H1 (cell line): ENCODE results near the gene CTBP2. TPM values are rescaled to one million over a fixed set of nuclear protein-coding genes. Genes with fewer than 3 reads are reported as not detected.

Source experiments
- ATF3 ChIP-seq: IDR thresholded peaks from 2 replicates; pipeline ENCODE4 v1.6.1; 2011; ENCODE audit warnings: low read depth, mild to moderate bottlenecking, low read length; ENCODE audit not compliant: insufficient read depth
- CHD7 ChIP-seq: fragments of 300-600 bp; sonication (generic); IDR thresholded peaks from 2 replicates; pipeline ENCODE4 v1.7.1; 2012; ENCODE audit warnings: low read length, moderate library complexity, mild to moderate bottlenecking, inconsistent platforms; ENCODE audit not compliant: insufficient replicate concordance
- CREB1 ChIP-seq: IDR thresholded peaks from 2 replicates; pipeline ENCODE4 v1.6.1; 2012; ENCODE audit warnings: inconsistent platforms
- CTCF ChIP-seq, 3 experiments: IDR thresholded peaks; 1 replicate in 2 of 3; 2 replicates in 1 of 3; pipeline versions ENCODE4 v1.5.1 to v1.6.1; 2011; ENCODE audit warnings: low read length in 3 of 3, mild to moderate bottlenecking in 3 of 3, inconsistent platforms in 2 of 3, low read depth in 1 of 3, moderate library complexity in 1 of 3; ENCODE audit not compliant: insufficient read depth in 1 of 3; ENCODE audit errors: control extremely low read depth in 1 of 3
- EZH2 ChIP-seq: fragments of 200-600 bp; sonication (generic); IDR thresholded peaks from 2 replicates; pipeline ENCODE4 v1.7.1; 2012; ENCODE audit warnings: low read depth, mild to moderate bottlenecking, moderate library complexity, low read length, inconsistent platforms; ENCODE audit not compliant: severe bottlenecking
- RAD21 ChIP-seq, 2 experiments: IDR thresholded peaks in 1 of 2; conservative IDR thresholded peaks in 1 of 2; 2 replicates each; pipeline ENCODE4 v1.6.1; 2011; ENCODE audit warnings: low read depth in 2 of 2, low read length in 2 of 2, improper control_type of control experiment in 1 of 2, inconsistent platforms in 1 of 2, mild to moderate bottlenecking in 1 of 2, moderate library complexity in 1 of 2
- polyA plus RNA-seq, 7 experiments: library from polyadenylated mRNA; depleted of rRNA in 3 of 7; stranded (reverse) in 5 of 7; unstranded in 2 of 7; fragments of >200 nt in 5 of 7; fragments of 200-250 nt in 2 of 7; gene quantifications; 1 replicate in 5 of 7; 2 replicates in 1 of 7; 4 replicates in 1 of 7; pipeline versions ENCODE4 v1.2.1 to v1.2.3, GENCODE V29; 2011 to 2013; ENCODE audit warnings: missing spikeins in 2 of 7, mixed read lengths in 2 of 7
- total RNA-seq: library from RNA; stranded (reverse); fragmentation: NEBNext Ultra II Directional; extraction: Animal tissue kit (Norgen Biotek cat#: 25700); gene quantifications from 2 replicates; pipeline ENCODE4 v1.2.1, GENCODE V29; 2021

Gene CTBP2
- total and polyA plus RNA-seq, 2 of the 8 experiments (the other 6 are each of a cell fraction or from before 2014, with no cell fraction given) = 208 to 221 TPM

GRCh38 chr10:124935946-124936345, 224.4 kb downstream of the CTBP2 start (continued):
- no peak for TF ChIP-seq CTCF (IDR thresholded peaks at IDR 0.05; ENCODE audit: control extremely low read depth in 1 of 3, insufficient read depth in 1 of 3, low read depth in 1 of 3, low read length in 3 of 3)
- TF ChIP-seq ATF3 = no peak
- no peak for TF ChIP-seq RAD21 (IDR thresholded peaks at IDR 0.05 in 1 of 2, conservative IDR thresholded peaks at IDR 0.05 in 1 of 2; ENCODE audit: low read depth in 2 of 2, low read length in 2 of 2)
- TF ChIP-seq CREB1 = no peak
- TF ChIP-seq EZH2 = no peak
- TF ChIP-seq CHD7 = no peak
